GM18498 (cell line): ENCODE results near the gene OR6S1.
A peak's percentile ranks its signal among the peaks of the same experiment; 100 is the strongest.
"Not testable (repeated sequence)": the region's sequence is repeated elsewhere in the genome, so short reads cannot be mapped to it uniquely, and the experiment has no call there.

Experiments
- ATAC-seq: cut with Tn5 transposase; IDR thresholded peaks from one replicate; pipeline ENCODE4 v1.9.1; 2021; ENCODE audit warnings: mild to moderate bottlenecking, moderate library complexity; ENCODE audit not compliant: unreplicated experiment

OR6S1 gene

DNA sequence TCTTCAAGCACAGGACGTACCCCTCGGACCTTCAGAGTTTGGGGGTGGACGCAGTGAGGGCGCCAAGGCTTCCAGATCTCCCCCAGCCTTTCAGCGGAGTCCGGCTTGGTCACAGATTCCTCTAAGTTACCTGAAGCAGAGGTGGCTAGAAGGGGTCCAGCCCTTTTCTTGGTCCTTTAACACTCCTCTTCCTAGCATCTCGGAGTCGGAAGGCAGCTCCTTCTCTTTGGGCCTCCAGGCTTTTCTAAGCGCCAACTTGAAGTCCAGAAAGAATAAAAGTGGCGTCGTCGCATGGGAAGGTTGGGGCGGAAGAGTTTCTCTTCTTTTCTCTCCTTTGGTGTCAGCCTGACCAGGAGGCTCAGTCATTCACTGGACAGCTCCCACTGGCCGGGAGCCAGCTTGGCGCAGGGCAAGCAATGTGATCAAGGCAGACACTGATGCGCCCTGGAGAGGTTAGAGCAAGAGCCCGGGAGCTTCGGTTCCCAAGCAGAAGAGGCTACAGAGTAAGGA, 9.6 kb downstream of the OR6S1 start:
- peak; percentile 4 for ATAC-seq

- no peak for ATAC-seq
Observed at GRCh38 chr14:20631023-20631879, 10.2 kb downstream of the OR6S1 start.

DNA sequence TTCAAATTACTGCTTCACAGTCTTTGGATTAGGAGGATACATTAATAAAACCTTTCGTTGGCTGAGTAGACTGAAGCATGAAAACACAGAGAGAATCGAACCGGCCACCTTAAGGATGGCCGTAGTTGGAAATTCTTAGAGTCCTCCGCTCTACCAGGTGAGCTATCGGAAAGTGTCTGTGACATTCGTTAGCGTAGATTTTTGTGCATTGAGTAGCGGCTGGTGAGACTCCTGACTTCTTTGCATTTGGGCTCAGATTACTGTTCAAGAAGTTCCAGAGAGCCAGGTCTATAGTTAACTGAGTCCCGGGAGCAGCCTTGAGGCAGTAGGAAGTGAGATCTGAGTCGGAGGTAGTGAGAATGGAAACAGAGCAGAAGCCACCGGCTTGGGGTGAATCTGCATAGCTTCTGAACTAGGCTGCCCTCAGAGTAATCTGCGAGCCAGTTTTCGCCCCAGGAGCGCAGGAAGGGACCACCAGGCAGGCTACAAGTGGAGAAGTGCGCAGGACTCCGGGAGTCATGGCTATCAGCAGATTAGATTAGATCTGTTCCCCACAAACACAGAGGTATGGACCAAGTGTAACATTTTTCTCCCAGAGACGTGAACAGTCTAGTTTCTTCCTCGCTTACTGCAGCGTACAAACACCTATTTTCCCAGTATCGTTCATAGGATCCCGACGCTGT, 11.0 kb downstream of the OR6S1 start:
- no peak for ATAC-seq

- no peak for ATAC-seq
Observed at GRCh38 chr14:20628063-20628854, 13.2 kb downstream of the OR6S1 start.

DNA sequence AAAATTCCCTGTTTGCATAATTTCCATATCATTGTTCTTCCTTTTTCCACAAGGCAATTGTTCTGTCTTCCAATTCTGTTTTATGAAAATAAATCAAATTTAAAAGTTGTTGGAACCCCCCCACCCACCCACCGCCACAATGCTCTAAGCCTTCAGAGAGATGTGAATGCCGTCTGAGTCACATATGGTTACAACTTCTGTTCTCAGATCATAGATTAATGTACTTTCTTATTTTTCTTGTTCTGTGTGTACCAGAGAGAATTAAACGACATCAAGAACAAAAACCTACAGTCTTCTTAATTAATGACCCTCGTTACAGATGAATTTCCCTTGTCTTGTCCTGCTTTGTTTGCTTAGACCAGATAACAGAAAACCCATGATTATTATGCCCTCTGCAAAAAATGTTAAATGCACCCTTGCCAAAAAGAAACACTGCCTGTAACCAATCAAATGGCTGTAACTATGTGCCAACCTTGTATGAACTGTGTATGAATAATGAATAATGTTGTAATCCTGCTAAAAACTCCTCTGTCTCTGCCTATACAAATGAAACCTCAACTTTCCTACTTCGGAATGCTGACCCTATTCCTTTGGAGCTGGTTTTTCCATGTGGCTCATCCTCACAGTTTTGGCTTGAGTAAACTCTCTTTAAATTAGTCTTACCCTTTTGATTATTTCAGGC, 14.0 kb downstream of the OR6S1 start:
- no peak for ATAC-seq

DNA sequence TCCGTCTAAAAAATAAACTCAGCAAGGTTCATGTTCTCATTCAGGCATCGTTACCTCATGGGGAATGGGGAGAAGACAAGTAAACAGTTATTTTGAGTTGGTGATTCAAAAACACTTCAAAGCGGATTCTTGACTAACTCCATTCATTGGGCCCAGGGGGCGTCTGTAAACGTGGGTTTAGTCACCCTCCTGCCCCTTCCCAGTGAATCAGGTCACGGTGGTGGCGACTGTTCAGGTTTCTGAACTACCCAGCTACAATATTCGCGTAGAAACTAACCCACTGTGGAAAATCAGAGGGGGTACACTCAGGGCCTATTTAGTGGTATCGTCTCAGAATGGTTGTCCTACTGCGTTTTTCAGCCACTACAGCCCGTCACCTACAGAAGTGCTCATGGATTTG, 15.2 kb downstream of the OR6S1 start:
- no peak for ATAC-seq

GRCh38 chr14:20624495-20625070, 16.9 kb downstream of the OR6S1 start:
- no peak for ATAC-seq

DNA sequence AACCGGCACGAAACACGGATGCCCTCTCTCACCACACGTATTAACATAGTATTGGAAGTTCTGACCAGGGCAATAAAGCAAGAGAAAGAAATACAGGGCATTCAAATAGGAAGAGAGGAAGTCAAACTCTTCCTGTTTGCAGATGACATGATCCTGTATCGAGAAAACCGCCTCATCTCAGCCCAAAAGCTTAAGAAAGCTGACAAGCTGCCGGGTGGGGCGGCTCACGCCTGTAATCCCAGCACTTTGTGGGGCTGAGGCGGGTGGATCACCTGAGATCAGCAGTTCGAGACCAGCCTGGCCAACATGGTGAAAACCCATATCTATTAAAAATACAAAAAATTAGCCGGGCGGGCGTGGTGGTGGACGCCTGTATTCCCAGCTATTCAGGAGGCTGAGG, 17.7 kb downstream of the OR6S1 start:
- no peak for ATAC-seq

GRCh38 chr14:20622816-20623291, 18.6 kb downstream of the OR6S1 start:
- ATAC-seq = no peak

DNA sequence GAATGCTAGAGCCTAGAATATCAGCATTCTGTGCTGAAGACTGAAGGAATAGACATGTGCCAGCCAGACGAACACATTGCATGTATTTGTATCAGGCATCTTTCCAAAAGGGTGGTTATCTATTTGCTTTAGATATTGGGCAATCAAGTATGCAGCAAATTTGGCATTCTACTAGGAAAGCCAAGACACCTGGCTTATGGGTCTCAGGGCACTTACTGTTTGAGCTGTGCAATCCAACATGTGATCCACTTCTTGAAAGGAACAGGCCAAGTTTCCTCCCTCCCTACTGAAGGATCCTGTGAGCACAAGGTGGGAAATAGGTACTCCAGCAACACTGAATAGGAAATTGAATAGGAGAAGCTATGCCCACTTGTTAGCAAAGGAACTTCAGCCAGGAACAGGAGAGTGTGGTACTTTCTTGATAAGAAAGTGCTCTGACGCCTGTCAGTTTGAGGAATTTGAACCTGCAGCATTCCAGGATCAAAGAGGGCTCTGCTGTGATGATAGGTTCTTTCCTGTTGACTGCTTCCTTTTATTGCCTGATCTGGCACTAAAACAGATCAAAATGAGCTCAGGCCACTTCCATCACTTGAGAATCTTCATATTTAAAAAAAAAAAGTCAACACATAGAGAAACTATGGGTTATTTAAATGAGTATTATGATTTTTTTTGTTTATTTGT, 20.6 kb downstream of the OR6S1 start:
- ATAC-seq = no peak

DNA sequence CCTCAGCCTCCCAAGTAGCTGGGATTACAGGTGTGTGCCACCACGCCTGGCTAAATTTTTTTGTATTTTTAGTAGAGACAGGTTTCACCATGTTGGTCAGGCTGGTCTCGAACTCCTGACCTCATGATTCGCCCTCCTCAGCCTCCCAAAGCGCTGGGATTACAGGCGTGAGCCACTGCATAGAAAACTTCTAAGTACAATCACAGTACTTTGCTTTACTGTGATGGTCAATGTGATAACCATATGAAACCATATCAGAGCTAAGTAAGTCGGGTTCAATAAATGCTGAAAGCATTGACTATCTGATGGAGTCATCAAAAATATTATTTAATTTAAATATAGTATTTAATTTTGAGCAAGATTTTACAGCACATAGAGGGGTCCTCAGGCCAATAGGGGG, 21.8 kb downstream of the OR6S1 start:
- not testable (repeated sequence) for ATAC-seq

DNA sequence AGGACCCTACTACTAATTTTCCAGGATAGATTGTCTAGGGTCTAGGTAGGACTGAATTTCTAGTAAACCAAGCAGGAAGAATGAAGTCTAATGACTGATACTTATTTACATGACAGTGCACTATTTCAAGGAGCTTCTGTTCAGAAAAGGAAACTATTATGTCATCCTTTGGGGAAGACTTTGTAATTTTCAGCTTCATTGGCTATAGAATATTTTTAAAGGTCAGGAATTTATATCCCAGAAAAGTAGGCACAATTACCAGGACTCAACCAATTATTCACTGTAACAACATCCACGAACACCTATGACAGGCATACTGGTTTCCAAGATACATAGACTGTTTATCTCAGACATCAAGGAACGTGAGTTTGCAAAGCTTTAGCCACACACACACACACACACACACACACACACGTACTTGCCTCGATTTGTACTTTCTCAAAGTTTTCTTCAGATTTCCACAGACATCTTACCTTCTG, 23.2 kb downstream of the OR6S1 start:
- no peak for ATAC-seq

DNA sequence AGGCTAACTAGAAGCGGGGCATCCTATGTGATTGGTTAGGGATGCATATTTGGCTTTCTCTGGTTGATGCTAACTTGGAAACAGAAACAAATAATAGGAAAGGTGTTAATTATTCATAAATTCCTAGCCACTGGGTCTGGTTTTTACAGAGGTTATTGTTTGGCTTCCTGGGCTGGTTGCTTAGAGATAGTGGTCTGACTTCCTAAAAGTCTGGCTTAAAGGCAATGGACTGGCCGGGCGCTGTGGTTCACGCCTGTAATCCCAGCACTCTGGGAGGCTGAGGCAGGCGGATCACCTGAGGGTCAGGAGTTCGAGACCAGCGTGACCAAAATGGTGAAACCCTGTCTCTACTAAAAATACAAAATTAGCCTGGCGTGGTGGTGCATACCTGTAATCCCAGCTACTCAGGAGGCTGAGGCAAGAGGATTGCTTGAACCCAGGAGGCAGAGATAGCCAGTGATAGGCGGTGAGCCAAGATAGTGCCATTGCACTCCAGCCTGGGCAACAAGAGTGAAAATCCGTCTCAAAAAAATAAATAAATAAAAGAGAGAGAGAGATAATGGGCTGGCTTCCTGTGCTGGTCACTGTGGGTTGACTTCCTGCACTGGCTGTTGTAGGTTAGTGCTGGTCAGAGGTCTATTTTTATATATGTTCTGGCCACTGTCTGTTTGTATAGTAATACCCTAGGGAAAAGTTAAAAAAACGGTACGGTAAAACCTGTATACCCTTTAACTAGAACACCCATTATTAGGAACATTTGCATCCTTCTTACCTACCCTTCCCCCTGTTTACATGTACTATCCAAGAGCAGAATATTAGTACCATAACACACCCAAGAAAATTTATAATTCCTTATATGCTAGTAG, 24.1 kb downstream of the OR6S1 start:
- ATAC-seq = no peak

GRCh38 chr14:20615996-20616395, 25.5 kb downstream of the OR6S1 start:
- no peak for ATAC-seq

DNA sequence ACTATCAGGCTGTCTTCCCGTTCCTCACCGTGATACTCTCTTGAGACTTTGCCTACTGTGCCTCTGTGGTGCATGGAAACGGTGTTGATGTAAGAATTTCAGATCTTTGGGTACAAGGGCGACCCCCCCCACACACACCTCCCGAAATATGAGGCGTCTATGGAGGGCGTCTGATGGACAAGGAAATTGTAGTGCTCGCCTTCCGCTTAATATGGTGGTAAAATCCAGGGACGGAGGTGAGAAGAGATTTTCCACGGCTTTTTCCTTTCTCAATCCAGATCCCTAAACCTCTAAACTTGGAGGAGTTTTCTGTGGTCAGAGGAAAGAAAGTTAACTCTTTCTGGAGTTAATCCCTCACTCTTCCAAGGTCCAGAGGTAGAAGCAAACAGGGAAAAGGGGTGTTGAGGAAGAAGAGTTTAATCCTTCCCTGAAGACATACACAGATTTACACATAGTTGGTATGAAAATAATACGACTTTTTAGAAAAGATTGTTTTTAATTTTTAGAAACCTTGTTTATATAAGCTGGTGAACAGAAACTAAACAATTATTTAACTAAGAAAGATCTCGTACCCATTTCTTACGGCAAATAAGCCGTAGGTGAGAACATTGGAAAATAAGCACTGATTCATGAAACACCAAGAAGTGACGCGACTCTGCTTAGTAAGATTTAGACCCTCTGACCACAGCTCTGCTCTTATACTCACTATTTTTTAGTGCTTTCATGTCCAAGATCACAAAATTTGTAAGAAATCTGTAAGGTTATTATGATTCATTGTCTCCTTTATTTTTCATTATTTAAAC, 27.3 kb downstream of the OR6S1 start:
- peak; percentile 10 for ATAC-seq

DNA sequence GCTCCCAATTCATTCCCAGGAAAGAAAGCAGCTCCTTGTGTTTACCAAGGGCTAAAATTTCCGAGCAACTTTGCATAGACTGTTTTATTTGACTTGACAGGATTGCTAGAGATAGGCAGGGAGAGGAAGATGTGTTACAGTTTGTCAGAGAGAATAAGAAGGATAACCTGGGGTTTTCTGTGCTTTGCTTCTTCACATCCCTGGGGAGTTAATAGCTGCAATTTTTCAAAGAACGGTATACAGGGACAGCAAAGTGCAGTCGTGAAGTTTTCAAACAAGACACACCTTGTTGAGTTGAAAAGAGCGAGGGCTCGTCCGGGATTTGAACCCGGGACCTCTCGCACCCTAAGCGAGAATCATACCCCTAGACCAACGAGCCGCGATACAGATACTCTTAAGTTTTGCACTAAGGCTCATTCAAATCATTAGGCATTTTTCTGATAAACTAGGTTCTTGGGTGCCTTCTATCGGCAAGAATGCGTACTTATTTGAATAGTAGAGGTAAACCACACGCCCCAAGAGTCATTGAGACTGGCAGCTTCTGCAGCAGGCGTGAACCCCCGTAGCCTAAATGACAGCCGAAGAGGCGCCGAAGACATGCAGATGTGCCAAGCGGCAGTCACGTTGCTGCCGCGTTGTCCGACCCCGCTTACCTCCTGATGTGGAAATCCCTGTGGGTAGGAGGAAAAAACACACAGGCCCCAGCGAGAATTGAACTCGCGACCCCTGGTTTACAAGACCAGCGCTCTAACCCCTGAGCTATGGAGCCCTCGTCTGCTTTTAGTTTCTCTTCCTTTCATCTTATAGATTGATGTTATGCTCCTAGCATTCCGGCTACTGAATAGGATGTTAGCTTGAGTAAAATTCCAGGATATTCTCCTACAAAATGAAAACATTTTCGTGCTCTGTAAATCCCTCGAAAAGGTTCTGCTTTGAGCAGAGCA, 28.1 kb downstream of the OR6S1 start:
- ATAC-seq = peak; percentile 69

GRCh38 chr14:20612403-20612802, 29.1 kb downstream of the OR6S1 start:
- no peak for ATAC-seq
